NCI-H82 treated with DMSO at 0.1 percent for 48 hours (cell line): ENCODE measurements around the gene TTC12.

ENCODE experiments used
- DNase-seq: peaks from one replicate; lab custom pipeline; 2025; ENCODE audit not compliant: unreplicated experiment; lab: John Stamatoyannopoulos, UW

Gene TTC12

GRCh38 chr11:113372309-113372708 lies 57.9 kb downstream of the TTC12 start:
- no peak for DNase-seq

- DNase-seq = no peak
Measured at GRCh38 chr11:113373306-113373705, 58.9 kb downstream of the TTC12 start.

GRCh38 chr11:113373981-113374560 lies 59.7 kb downstream of the TTC12 start:
- DNase-seq = peak; percentile 90

GRCh38 chr11:113375402-113375801 lies 61.0 kb downstream of the TTC12 start:
- peak; percentile 22 for DNase-seq

- peak; percentile 88 for DNase-seq
Measured at GRCh38 chr11:113376156-113376555, 61.8 kb downstream of the TTC12 start.

- DNase-seq = peak; percentile 38
Measured at GRCh38 chr11:113377681-113378412, 63.5 kb downstream of the TTC12 start.

- no peak for DNase-seq
Measured at GRCh38 chr11:113378692-113379091, 64.3 kb downstream of the TTC12 start.

GRCh38 chr11:113382121-113382520 lies 67.7 kb downstream of the TTC12 start:
- no peak for DNase-seq

- peak; percentile 51 for DNase-seq
Measured at GRCh38 chr11:113384551-113384950, 70.2 kb downstream of the TTC12 start.

GRCh38 chr11:113385749-113386148 lies 71.4 kb downstream of the TTC12 start:
- no peak for DNase-seq

- no peak for DNase-seq
Measured at GRCh38 chr11:113386866-113387265, 72.5 kb downstream of the TTC12 start.

GRCh38 chr11:113387605-113388211 lies 73.3 kb downstream of the TTC12 start, which contains the start of gene ANKK1:
ANKK1 (plus strand) TSS chr11:113387779; CDS start chr11:113387885, 106 bp downstream.
- no peak for DNase-seq

GRCh38 chr11:113389272-113389671 lies 74.9 kb downstream of the TTC12 start:
- DNase-seq = peak; percentile 99

GRCh38 chr11:113392236-113392921 lies 78.0 kb downstream of the TTC12 start:
- DNase-seq = no peak

- no peak for DNase-seq
Measured at GRCh38 chr11:113393501-113393985, 79.2 kb downstream of the TTC12 start.

- DNase-seq = no peak
Measured at GRCh38 chr11:113394919-113395318, 80.5 kb downstream of the TTC12 start.

GRCh38 chr11:113395782-113396336 lies 81.5 kb downstream of the TTC12 start:
- no peak for DNase-seq

- no peak for DNase-seq
Measured at GRCh38 chr11:113396690-113397089, 82.3 kb downstream of the TTC12 start.

GRCh38 chr11:113397212-113397611 lies 82.8 kb downstream of the TTC12 start:
- DNase-seq = no peak

- no peak for DNase-seq
Measured at GRCh38 chr11:113397821-113398220, 83.4 kb downstream of the TTC12 start.
